Psoas muscle (tissue), 8 donors: ENCODE data around the gene BPI. TPM values are rescaled to one million over a fixed set of nuclear protein-coding genes. Genes with fewer than 3 reads are reported as not detected.
A peak's percentile ranks its signal among the peaks of the same experiment; 100 is the strongest.

Source experiments
- ATAC-seq, 4 donors: fragments of 200-7000 bp; cut with Tn5 transposase; one replicate each; pipeline ENCODE4 v1.9.1; 2020; ENCODE audit warnings: moderate library complexity in 3 of 4, mild to moderate bottlenecking in 2 of 4
- DNase-seq, 2 donors: peaks; one replicate each; pipeline ENCODE4 v3.0.0-alpha.2; 2020
- H3K27ac ChIP-seq: fragments of 200-600 bp; one replicate; pipeline ENCODE4 v1.8.0; 2022
- H3K27me3 ChIP-seq, 3 donors: fragments of 200-600 bp in 1 of 3; one replicate each; pipeline versions ENCODE4 v1.6.1 to v1.8.0; 2013 to 2022; ENCODE audit warnings: low read length in 2 of 3, mild to moderate bottlenecking in 2 of 3, moderate library complexity in 1 of 3; ENCODE audit not compliant: insufficient read depth in 3 of 3
- H3K36me3 ChIP-seq, 2 donors: fragments of 200-600 bp in 1 of 2; one replicate each; pipeline versions ENCODE4 v1.6.1 to v1.8.0; 2013 to 2022; ENCODE audit warnings: low read depth in 1 of 2, mild to moderate bottlenecking in 1 of 2, moderate library complexity in 1 of 2; ENCODE audit not compliant: insufficient read depth in 1 of 2
- H3K4me1 ChIP-seq: fragments of 200-600 bp; one replicate; pipeline ENCODE4 v1.8.0; 2022
- H3K4me3 ChIP-seq: fragments of 200-600 bp; one replicate; pipeline ENCODE4 v1.8.0; 2022; ENCODE audit warnings: mild to moderate bottlenecking
- H3K9me3 ChIP-seq: fragments of 200-600 bp; one replicate; pipeline ENCODE4 v1.8.0; 2022
- WGBS, 3 donors: extraction: QIAGEN DNeasy Blood & Tissue Kit; methylation state at CpG; one replicate each; pipeline versions ENCODE4 v1.1.6 to v1.1.7; 2013; 5-methylcytosine and 5-hydroxymethylcytosine counted together
- intact Hi-C, 2 donors: fragments of 100-400 bp; cut with DNase I; formaldehyde crosslinking; loops; one replicate each; pipeline versions ENCODE4 v1.11.0 to v1.14.2; 2022
- polyA plus RNA-seq, 3 donors: library from polyadenylated mRNA; stranded (reverse); fragments of 200-250 nt; gene quantifications; one replicate each; pipeline ENCODE4 v1.2.3, GENCODE V29; 2013
- total RNA-seq, 4 donors: library from RNA; stranded (reverse); fragmentation: NEBNext Ultra II Directional in 2 of 4; extraction: Animal tissue kit (Norgen Biotek cat#: 25700) in 2 of 4; gene quantifications; one replicate each; pipeline versions ENCODE4 v1.2.1 to v1.2.4, GENCODE V29; 2021 to 2023
- TF ChIP-seq, protein P1 (sequence below): fragments of 200-600 bp; IDR thresholded peaks from one replicate; pipeline ENCODE4 v1.8.0; 2022; ENCODE audit warnings: antibody characterized with exemption
- donor health status: healthy with polysubstance abuse.
- donor health status: DM: no; HTN: no; CAD: no; lungs with moderate emphysema.
- donor health status: Bipolar disorder and iron deficiency.
- donor health status: healthy.
- donor health status: DM: yes; HTN: yes; CAD: no.
- donor health status: DM: no; HTN: no; CAD: no.
- donor health status: DM: no; HTN: no; CAD: no.
- donor health status: DM: yes; HTN: yes; CAD: no.

The BPI gene
- total and polyA plus RNA-seq, 7 donors = 0.06 to 0.49 (median 0.41) TPM; not detected in 4

DNA sequence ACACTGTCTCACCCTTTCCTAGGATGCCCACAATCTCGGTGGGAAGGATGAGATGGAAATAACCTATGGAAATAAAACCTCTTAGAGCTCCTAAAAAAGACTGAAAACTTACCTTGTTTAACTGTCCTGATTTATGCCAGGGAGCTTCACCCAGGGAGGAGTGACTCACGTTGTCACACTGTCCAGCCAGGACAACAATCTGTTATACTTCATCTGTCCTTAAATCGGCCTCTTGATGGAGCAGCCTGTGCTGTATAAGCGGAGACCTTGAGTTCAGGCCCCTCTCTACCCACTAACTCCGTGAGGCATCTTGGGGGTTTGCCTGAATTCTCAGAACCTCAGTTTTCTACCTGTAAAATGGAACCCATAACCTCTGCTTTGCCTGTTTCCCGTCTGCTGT, 34.2 kb upstream of the BPI start:
- H3K36me3 ChIP-seq = no peaks in the 10 kb centered on the region
- H3K4me1 ChIP-seq = no peaks in the 10 kb centered on the region
- no peaks in the 10 kb centered on the region for H3K9me3 ChIP-seq
- H3K27me3 ChIP-seq = peaks cover 0 to 11% (median 0%) of the 10 kb centered on the region in 3 donors
- no peak for ATAC-seq
- intact Hi-C loops = no loop called here
- H3K4me3 ChIP-seq = no peak overlapping the region
- 77 to 88% (median 82%) methylated on average over 6 of the region's 6 CpGs for WGBS, 3 donors
- H3K27ac ChIP-seq = no peak overlapping the region
- no peak for DNase-seq
- TF ChIP-seq, protein P1, sequence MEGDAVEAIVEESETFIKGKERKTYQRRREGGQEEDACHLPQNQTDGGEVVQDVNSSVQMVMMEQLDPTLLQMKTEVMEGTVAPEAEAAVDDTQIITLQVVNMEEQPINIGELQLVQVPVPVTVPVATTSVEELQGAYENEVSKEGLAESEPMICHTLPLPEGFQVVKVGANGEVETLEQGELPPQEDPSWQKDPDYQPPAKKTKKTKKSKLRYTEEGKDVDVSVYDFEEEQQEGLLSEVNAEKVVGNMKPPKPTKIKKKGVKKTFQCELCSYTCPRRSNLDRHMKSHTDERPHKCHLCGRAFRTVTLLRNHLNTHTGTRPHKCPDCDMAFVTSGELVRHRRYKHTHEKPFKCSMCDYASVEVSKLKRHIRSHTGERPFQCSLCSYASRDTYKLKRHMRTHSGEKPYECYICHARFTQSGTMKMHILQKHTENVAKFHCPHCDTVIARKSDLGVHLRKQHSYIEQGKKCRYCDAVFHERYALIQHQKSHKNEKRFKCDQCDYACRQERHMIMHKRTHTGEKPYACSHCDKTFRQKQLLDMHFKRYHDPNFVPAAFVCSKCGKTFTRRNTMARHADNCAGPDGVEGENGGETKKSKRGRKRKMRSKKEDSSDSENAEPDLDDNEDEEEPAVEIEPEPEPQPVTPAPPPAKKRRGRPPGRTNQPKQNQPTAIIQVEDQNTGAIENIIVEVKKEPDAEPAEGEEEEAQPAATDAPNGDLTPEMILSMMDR = no peak

DNA sequence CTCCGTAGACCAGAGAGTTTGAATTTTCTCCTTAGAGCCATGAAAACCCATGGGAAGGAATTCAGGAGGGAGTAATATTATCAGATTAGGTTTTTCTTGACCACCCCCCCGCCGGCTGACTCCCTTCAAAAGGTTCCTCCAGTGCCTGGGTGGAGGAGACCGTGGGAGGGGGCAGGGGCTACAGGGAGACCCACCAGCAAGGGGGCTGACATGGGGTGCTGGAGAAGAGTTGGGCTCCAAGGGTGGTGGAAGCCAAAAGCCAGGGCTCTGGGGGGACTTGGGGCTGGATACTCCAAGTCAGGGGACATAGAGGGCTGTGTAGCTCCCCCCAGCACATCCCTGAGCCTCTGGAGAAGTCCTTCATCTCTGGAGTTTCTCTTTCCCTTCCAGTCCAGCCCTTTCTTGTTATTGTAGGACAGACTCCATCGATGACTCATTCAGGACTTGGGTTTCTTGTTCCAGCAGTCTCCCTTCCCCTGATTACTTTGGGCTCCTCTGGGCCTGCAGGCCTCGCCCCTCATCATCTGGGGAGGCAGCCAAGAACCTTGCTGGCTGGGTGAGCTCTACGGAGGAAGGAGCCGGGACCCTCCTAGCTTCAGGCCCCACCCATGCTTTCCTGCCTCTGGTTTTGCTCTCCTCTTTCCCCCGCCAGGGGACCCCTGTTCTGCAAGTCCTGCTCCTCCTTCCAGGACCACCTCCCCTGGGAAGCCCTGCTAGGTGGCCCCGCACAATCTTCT, 32.9 kb upstream of the BPI start:
- WGBS, 3 donors = 56 to 62% (median 60%) methylated on average over 10 of the region's 10 CpGs
- Histone ChIP-seq H3K4me3 (no peak overlapping the region), H3K27me3 (peaks cover 0 to 11% (median 0%) of the 10 kb centered on the region in 3 donors), H3K9me3 (no peaks in the 10 kb centered on the region), H3K27ac (no peak overlapping the region), H3K4me1 (no peaks in the 10 kb centered on the region), H3K36me3 (no peaks in the 10 kb centered on the region)
- TF ChIP-seq, protein P1 = no peak
- DNase-seq (peak; percentile 60 to 73), ATAC-seq (peak; percentile 30 to 66 (median 58))
- intact Hi-C loops = no loop called here

DNA sequence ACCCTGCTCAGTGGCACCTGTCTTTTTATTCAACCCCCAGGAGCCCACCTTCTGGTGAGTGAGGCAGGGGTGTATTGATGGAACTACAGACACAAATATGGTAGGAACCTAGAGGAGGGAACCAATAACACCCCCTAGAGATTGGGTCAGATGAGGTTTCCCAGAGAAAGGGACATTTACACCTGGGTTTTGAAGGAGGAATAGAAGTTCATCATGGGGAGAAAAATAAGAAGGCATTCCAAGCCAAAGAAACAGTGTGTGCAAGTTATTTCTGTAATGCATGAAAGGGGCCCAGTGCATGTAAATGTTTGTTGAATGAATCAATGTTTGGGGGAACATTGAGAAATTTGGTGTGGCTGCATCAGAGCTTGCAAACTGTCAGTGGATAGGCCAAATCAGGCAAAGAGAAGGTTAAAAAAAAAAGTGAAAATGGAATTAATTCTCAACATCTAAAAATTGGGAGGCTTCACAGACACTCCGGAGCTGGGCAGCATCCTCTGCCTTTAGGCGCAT, 32.3 kb upstream of the BPI start:
- Histone ChIP-seq H3K4me3 (no peak overlapping the region), H3K9me3 (no peaks in the 10 kb centered on the region), H3K27ac (no peak overlapping the region), H3K27me3 (peaks cover 0 to 11% (median 0%) of the 10 kb centered on the region in 3 donors), H3K36me3 (no peaks in the 10 kb centered on the region), H3K4me1 (no peaks in the 10 kb centered on the region)
- 93 to 95% (median 94%) methylated on average over 2 of the region's 2 CpGs for WGBS, 3 donors
- ATAC-seq (no peak), DNase-seq (no peak)
- intact Hi-C loops = no loop called here
- TF ChIP-seq, protein P1 = no peak

DNA sequence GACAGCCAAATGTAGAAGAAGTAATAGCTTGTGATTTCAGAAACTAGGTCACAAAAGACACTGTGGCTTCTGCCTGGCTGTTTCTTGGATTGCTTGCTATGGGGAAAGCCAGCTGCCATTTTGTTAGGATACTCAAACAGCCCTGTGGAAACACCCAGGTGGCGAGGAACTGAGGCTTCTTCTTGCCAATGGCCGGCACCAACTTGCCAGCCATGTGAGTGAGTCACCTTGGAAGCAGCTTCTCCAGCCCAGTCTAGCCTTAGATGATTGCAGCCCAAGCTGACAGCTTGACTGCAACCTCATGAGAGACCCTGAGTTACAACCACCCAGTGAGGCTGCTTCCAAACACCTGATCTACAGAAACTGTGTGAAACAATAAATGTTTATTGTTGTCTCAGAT, 31.6 kb upstream of the BPI start:
- 78 to 80% (median 79%) methylated on average over 2 of the region's 2 CpGs for WGBS, 3 donors
- TF ChIP-seq, protein P1 = no peak
- no peak for ATAC-seq
- no peaks in the 10 kb centered on the region for H3K9me3 ChIP-seq
- H3K27ac ChIP-seq = no peak overlapping the region
- no peaks in the 10 kb centered on the region for H3K4me1 ChIP-seq
- intact Hi-C loops = no loop called here
- no peaks in the 10 kb centered on the region for H3K36me3 ChIP-seq
- no peak for DNase-seq
- H3K4me3 ChIP-seq = no peak overlapping the region
- H3K27me3 ChIP-seq = peaks cover 0 to 11% (median 0%) of the 10 kb centered on the region in 3 donors
